Spleen (tissue), 11 donors: Measurements from ENCODE around the gene MAU2. TPM values are rescaled to one million over a fixed set of nuclear protein-coding genes. Genes with fewer than 3 reads are reported as not detected.

Source experiments
- DNase-seq: peaks from one replicate; pipeline ENCODE4 v3.0.0-alpha.2; 2020
- H3K27ac ChIP-seq, 8 donors: fragments of 200-600 bp; sonication (generic) in 7 of 8; 1 replicate in 4 of 8; 2 replicates in 4 of 8; pipeline versions ENCODE4 v1.5.0 to v1.8.0; 2016 to 2021; ENCODE audit warnings: inconsistent platforms in 4 of 8, mild to moderate bottlenecking in 4 of 8, moderate library complexity in 1 of 8
- H3K27me3 ChIP-seq, 7 donors: fragments of 200-600 bp; sonication (generic) in 6 of 7; replicated peaks in 1 of 7; 1 replicate in 4 of 7; 2 replicates in 3 of 7; pipeline versions ENCODE4 v1.5.0 to v1.8.0; 2016 to 2021; ENCODE audit warnings: inconsistent platforms in 3 of 7, mild to moderate bottlenecking in 1 of 7
- H3K36me3 ChIP-seq, 6 donors: fragments of 200-600 bp; sonication (generic) in 5 of 6; 1 replicate in 4 of 6; 2 replicates in 2 of 6; pipeline versions ENCODE4 v1.5.0 to v1.8.0; 2016 to 2021; ENCODE audit warnings: inconsistent platforms in 2 of 6
- H3K4me1 ChIP-seq, 6 donors: fragments of 200-600 bp; sonication (generic) in 5 of 6; 1 replicate in 3 of 6; 2 replicates in 3 of 6; pipeline versions ENCODE4 v1.5.0 to v1.8.0; 2016 to 2021; ENCODE audit warnings: inconsistent platforms in 3 of 6
- H3K4me3 ChIP-seq, 8 donors: fragments of 200-600 bp; sonication (generic) in 7 of 8; 1 replicate in 4 of 8; 2 replicates in 4 of 8; pipeline versions ENCODE4 v1.5.0 to v1.8.0; 2016 to 2021; ENCODE audit warnings: inconsistent platforms in 4 of 8, mild to moderate bottlenecking in 4 of 8, moderate library complexity in 2 of 8
- H3K9me3 ChIP-seq, 8 donors: fragments of 200-600 bp; sonication (generic) in 7 of 8; 1 replicate in 4 of 8; 2 replicates in 4 of 8; pipeline versions ENCODE4 v1.5.0 to v1.8.0; 2016 to 2021; ENCODE audit warnings: inconsistent platforms in 4 of 8
- CTCF ChIP-seq, 11 experiments: fragments of 200-600 bp in 7 of 11; fragments of 450-650 bp in 4 of 11; sonication (generic) in 4 of 11; IDR thresholded peaks in 8 of 11; conservative IDR thresholded peaks in 3 of 11; 1 replicate in 7 of 11; 2 replicates in 4 of 11; pipeline versions ENCODE4 v1.4.0 to v1.8.0; 2016 to 2021; ENCODE audit warnings: antibody characterized with exemption in 11 of 11, inconsistent platforms in 4 of 11, mild to moderate bottlenecking in 1 of 11
- POLR2A ChIP-seq, 3 donors: fragments of 450-650 bp; IDR thresholded peaks; one replicate each; pipeline ENCODE4 v1.5.1; 2017; ENCODE audit warnings: antibody characterized with exemption in 3 of 3, mild to moderate bottlenecking in 1 of 3
- POLR2AphosphoS5 ChIP-seq, 3 donors: sonication (generic); formaldehyde crosslinking; IDR thresholded peaks; one replicate each; pipeline ENCODE4 v1.5.1; 2017; ENCODE audit warnings: antibody characterized with exemption in 3 of 3
- WGBS, 5 donors: extraction: QIAGEN DNeasy Blood & Tissue Kit in 3 of 5; methylation state at CpG; one replicate each; pipeline versions ENCODE4 v1.1.5 to v1.1.7; 2013 to 2018; 5-methylcytosine and 5-hydroxymethylcytosine counted together
- intact Hi-C: fragments of 100-400 bp; cut with DNase I; formaldehyde crosslinking; loops from one replicate; pipeline ENCODE4 v1.15.0; 2023; ENCODE audit warnings: low total_unique reads
- polyA plus RNA-seq, 3 donors: library from polyadenylated mRNA; stranded (reverse); fragments of 200-250 nt; gene quantifications; one replicate each; pipeline ENCODE4 v1.2.1, GENCODE V29; 2013
- total RNA-seq, 7 donors: library from RNA; depleted of rRNA in 3 of 7; stranded (reverse); fragments of >200 nt in 3 of 7; fragmentation: NEBNext Ultra II Directional in 4 of 7; extraction: Animal tissue kit (Norgen Biotek cat#: 25700) in 4 of 7; gene quantifications; one replicate each; pipeline versions ENCODE4 v1.1.0 to v1.2.1, GENCODE V29; 2016 to 2021
- donor health status: healthy with polysubstance abuse.
- donor health status: DM: no; HTN: no; CAD: no; lungs with moderate emphysema.
- donor health status: DM: no; HTN: no; CAD: no.
- donor health status: Bipolar disorder and iron deficiency.
- donor health status: healthy.
- donor health status: DM: no; HTN: no; CAD: no.
- donor health status: DM: yes; HTN: yes; CAD: no.

MAU2 gene
- total and polyA plus RNA-seq, 10 donors: 12.0 to 133 (median 95.1) TPM

DNA sequence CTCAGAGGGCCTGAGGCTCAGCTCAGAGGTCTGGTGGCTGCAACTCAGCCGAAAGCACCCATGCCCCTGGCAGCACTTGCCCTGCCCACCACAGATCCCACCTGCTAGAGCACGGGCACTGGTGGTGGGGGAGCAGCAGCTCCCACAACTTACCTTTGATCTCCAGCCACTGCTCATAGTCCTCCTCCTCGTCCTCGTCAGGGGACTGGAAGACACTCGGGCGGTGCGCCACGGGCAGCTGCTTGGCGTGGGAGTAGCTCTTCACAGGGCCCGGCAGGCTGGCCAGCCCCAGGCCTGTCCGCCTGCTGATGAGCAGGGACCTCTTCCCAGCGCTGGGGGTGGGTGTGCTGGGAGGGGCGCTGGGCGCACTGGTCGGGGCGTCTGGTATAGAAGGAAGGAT lies 14.9 kb upstream of the MAU2 start:
- intact Hi-C loops: no loop called here
- H3K27me3 ChIP-seq: no peaks in the 10 kb centered on the region
- no peak overlapping the region for H3K4me3 ChIP-seq
- H3K9me3 ChIP-seq: no peaks in the 10 kb centered on the region
- peaks cover 5 to 100% (median 98%) of the 10 kb centered on the region in 6 donors for H3K36me3 ChIP-seq
- H3K4me1 ChIP-seq: no peaks in the 10 kb centered on the region
- no peak for DNase-seq
- no peak overlapping the region for H3K27ac ChIP-seq
- WGBS, 5 donors: 93 to 97% (median 95%) methylated on average over 6 to 16 of the region's 16 CpGs
- TF ChIP-seq POLR2A (IDR thresholded peaks at IDR 0.05) (no peak), POLR2AphosphoS5 (IDR thresholded peaks at IDR 0.05) (no peak), CTCF (IDR thresholded peaks at IDR 0.05 in 8 of 11, conservative IDR thresholded peaks at IDR 0.05 in 3 of 11) (no peak)

- Histone ChIP-seq H3K9me3 (no peaks in the 10 kb centered on the region), H3K27ac (no peak overlapping the region), H3K36me3 (peaks cover 5 to 100% (median 94%) of the 10 kb centered on the region in 6 donors), H3K27me3 (no peaks in the 10 kb centered on the region), H3K4me3 (no peak overlapping the region), H3K4me1 (no peaks in the 10 kb centered on the region)
- 89 to 99% (median 94%) methylated on average over 9 of the region's 9 CpGs for WGBS, 5 donors
- intact Hi-C loops: no loop called here
- no peak for DNase-seq
- TF ChIP-seq CTCF (IDR thresholded peaks at IDR 0.05 in 8 of 11, conservative IDR thresholded peaks at IDR 0.05 in 3 of 11): no peak
Measured at GRCh38 chr19:19306191-19306590, 14.4 kb upstream of the MAU2 start.

DNA sequence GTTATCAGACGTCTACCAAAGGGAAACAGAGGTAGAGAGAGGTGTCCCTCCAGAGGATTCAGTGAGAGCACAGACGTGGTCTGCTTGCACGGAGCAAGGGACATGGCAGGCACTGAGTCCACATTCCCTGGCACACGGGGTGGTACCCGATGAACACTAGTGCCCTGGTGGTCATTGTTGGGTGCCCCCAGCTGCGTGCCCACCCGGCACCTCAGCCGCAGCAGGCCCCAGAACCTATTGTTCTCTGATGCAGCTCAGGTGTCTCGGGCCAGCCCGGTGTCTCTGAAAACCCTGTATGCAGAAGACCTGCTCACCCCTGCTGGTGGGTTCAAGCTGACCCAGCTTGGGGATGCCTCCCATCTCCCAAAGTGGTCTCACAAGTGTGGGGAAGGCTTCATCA lies 12.3 kb upstream of the MAU2 start:
- DNase-seq: no peak
- H3K9me3 ChIP-seq: no peaks in the 10 kb centered on the region
- no peaks in the 10 kb centered on the region for H3K27me3 ChIP-seq
- peaks cover 5 to 100% (median 86%) of the 10 kb centered on the region in 6 donors for H3K36me3 ChIP-seq
- H3K4me1 ChIP-seq: peaks cover 0 to 5% (median 0%) of the 10 kb centered on the region in 6 donors
- WGBS, 5 donors: 92 to 98% (median 95%) methylated on average over 6 to 10 of the region's 10 CpGs
- no peak overlapping the region for H3K4me3 ChIP-seq
- TF ChIP-seq POLR2AphosphoS5 (IDR thresholded peaks at IDR 0.05): no peak
- no peak for TF ChIP-seq POLR2A (IDR thresholded peaks at IDR 0.05)
- no peak for TF ChIP-seq CTCF (IDR thresholded peaks at IDR 0.05 in 8 of 11, conservative IDR thresholded peaks at IDR 0.05 in 3 of 11)
- H3K27ac ChIP-seq: no peak overlapping the region
- intact Hi-C loops: no loop called here

GRCh38 chr19:19315444-19315843 lies 5.2 kb upstream of the MAU2 start:
- TF ChIP-seq POLR2A (IDR thresholded peaks at IDR 0.05) (no peak), POLR2AphosphoS5 (IDR thresholded peaks at IDR 0.05) (no peak), CTCF (IDR thresholded peaks at IDR 0.05 in 8 of 11, conservative IDR thresholded peaks at IDR 0.05 in 3 of 11) (no peak)
- Histone ChIP-seq H3K9me3 (no peaks in the 10 kb centered on the region), H3K4me3 (no peak overlapping the region), H3K27me3 (no peaks in the 10 kb centered on the region), H3K27ac (no peak overlapping the region), H3K4me1 (peaks cover 7 to 34% (median 19%) of the 10 kb centered on the region in 6 donors), H3K36me3 (peaks cover 0 to 71% (median 48%) of the 10 kb centered on the region in 6 donors)
- WGBS, 5 donors: 89 to 96% (median 93%) methylated on average over 2 of the region's 2 CpGs
- intact Hi-C loops: no loop called here
- DNase-seq: no peak
